OCI-M1 (cell line): Measurements from ENCODE around the gene OTOG.

Experiments used
- DNase-seq: peaks from one replicate; lab custom pipeline; 2025; lab: John Stamatoyannopoulos, UW

OTOG gene

DNA sequence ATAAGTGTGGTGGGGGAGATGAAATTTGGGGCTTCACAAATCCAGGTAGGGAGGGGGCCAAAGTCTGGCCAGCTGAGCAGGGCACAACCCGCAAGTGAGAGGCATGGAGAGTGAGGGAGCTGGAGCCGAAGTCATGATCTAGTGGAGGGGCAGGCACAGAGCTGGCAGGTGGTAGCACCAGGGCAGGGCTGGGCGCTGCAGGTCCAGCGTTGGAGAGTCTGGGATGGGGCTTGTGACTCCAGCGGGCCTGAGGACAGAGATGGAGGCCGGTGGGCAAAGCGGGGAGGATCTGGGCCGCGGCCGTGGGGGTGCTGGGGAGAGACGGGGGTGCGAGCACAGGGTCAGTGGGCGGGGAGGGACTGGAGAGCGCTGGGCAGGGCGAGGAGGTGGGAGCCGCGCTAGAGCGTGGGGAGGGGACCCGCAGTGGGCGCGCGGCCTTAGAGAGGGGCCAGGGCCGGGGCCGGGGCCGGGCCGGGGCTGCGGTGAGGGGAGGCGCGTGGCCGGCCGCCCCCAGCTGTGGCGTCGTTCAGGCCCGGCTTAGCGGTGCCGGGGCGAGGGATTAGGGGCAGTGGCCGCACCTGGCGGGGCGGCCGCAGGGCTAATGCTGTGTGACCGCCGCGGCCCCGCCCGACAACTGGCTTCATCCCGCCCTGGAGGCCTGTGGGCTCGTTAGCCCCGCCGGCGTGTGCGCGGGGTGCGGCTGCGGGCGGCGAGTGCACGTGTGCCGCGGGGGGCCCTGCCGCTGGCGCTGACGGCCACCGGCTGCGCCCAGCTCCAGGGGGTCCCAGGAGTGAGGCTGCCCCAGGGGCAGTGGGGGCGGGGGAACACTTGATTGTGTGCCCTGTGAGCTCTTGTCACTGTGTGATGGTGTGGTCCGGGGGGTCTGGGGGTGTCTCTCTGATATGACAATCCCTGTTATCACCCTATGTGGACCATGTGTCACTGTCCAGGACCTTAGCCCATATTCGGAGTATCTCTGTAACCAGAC lies 148.7 kb downstream of the OTOG start:
- no peak for DNase-seq

DNA sequence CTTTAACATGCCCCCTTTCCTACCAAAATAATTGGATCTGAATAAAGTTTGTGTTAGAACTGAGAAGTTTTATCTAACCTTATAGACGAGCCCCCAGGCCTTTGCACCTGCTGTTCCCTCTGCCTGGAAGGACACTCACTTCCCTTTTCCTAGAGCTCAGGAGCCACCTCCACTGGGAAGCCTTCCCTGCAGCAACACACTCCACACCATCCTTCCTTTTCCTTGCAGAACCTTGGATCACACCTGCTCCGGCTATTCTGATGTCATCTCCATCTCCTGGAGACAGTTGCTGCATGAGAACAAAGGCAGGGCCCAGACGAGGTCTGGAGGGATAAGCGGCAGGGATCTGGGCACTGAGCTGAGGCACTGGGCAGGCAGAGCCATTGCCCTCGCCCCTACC lies 149.7 kb downstream of the OTOG start:
- no peak for DNase-seq
